Measurements from ENCODE around the gene CAPN8. TPM values are rescaled to one million over a fixed set of nuclear protein-coding genes. Genes with fewer than 3 reads are reported as not detected.

CAPN8 gene
- total RNA-seq, 4 donors from 2014 or later = 55.4 to 273 (median 91.6) TPM

DNA sequence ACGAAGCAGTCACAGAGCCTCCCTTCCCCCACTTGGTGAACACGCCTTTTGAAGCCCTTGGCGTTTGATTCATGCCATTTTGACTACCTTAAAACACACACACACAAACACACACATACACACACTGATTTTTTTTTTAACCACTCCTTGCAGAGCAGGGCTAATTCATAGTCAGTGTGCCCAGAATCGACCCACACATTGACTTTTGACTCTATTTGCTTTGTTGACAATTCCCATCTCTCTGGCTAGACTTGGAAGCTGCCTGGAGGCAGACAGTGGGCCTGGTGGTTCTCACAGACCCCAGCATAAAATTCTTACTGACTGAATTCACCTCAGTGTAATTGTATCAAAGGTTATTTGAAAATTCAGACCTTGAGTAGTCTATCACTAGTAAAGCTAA lies 30.3 kb downstream of the CAPN8 start:
- H3K4me3 ChIP-seq = no peak overlapping the region
- peaks cover 0 to 16% (median 5%) of the 10 kb centered on the region in 4 donors for H3K4me1 ChIP-seq
- H3K9me3 ChIP-seq = no peaks in the 10 kb centered on the region
- TF ChIP-seq POLR2A (IDR thresholded peaks at IDR 0.05) = no peak
- no peak for TF ChIP-seq EP300 (IDR thresholded peaks at IDR 0.05; ENCODE audit: low read depth)
- TF ChIP-seq, protein P1, sequence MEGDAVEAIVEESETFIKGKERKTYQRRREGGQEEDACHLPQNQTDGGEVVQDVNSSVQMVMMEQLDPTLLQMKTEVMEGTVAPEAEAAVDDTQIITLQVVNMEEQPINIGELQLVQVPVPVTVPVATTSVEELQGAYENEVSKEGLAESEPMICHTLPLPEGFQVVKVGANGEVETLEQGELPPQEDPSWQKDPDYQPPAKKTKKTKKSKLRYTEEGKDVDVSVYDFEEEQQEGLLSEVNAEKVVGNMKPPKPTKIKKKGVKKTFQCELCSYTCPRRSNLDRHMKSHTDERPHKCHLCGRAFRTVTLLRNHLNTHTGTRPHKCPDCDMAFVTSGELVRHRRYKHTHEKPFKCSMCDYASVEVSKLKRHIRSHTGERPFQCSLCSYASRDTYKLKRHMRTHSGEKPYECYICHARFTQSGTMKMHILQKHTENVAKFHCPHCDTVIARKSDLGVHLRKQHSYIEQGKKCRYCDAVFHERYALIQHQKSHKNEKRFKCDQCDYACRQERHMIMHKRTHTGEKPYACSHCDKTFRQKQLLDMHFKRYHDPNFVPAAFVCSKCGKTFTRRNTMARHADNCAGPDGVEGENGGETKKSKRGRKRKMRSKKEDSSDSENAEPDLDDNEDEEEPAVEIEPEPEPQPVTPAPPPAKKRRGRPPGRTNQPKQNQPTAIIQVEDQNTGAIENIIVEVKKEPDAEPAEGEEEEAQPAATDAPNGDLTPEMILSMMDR (IDR thresholded peaks at IDR 0.05) = no peak
- no peak for TF ChIP-seq POLR2AphosphoS5 (IDR thresholded peaks at IDR 0.05)
- peak overlapping the region in 2 of 4 donors; percentile 15 to 46 for H3K27ac ChIP-seq
- intact Hi-C loops (cut with DNase I; ENCODE audit: low total_unique reads) = no loop called here
- no peak for DNase-seq
- WGBS, 2 donors (ENCODE audit: low coverage in 1 of 2) = 51 to 59% methylated on average over 4 of the region's 4 CpGs
- H3K36me3 ChIP-seq = no peaks in the 10 kb centered on the region
- no peaks in the 10 kb centered on the region for H3K27me3 ChIP-seq
- in situ Hi-C loops (cut with MboI; ENCODE audit: low pct_ligation_motif_present in 1 of 4, low pct_unique_long_range_greater_than_20kb in 1 of 4, low sequenced_read_pairs in 3 of 4) = no loop called here

DNA sequence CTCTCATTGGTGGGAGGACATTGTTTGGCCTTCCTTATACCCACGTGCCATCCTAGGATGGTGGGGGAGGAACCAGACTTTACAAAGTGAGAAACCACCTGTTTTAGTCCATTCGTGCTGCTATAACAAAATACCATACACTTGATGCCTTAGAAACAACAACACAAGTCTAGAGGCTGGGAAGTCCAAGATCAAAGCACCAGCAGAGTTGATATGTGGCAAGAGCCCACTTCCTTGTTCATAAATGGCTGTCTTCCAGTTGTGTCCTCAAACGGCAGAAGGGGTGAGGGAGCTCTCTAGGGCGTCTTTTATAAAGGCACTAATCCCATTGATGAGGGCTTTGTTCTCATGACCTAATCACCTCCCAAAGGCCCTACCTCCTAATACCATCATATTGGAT lies 31.1 kb downstream of the CAPN8 start:
- no peak for DNase-seq
- H3K9me3 ChIP-seq = no peaks in the 10 kb centered on the region
- no peak for TF ChIP-seq EP300 (IDR thresholded peaks at IDR 0.05; ENCODE audit: low read depth)
- TF ChIP-seq, protein P1 (IDR thresholded peaks at IDR 0.05) = no peak
- TF ChIP-seq POLR2A (IDR thresholded peaks at IDR 0.05) = no peak
- TF ChIP-seq POLR2AphosphoS5 (IDR thresholded peaks at IDR 0.05) = no peak
- intact Hi-C loops (cut with DNase I; ENCODE audit: low total_unique reads) (no loop called here), in situ Hi-C loops (cut with MboI; ENCODE audit: low pct_ligation_motif_present in 1 of 4, low pct_unique_long_range_greater_than_20kb in 1 of 4, low sequenced_read_pairs in 3 of 4) (no loop called here)
- H3K4me3 ChIP-seq = no peak overlapping the region
- H3K27me3 ChIP-seq = no peaks in the 10 kb centered on the region
- no peaks in the 10 kb centered on the region for H3K36me3 ChIP-seq
- no peak overlapping the region for H3K27ac ChIP-seq
- H3K4me1 ChIP-seq = peaks cover 0 to 8% (median under 1%) of the 10 kb centered on the region in 4 donors
- WGBS, 2 donors (ENCODE audit: low coverage in 1 of 2) = 53 to 77% methylated on average over 2 to 4 of the region's 4 CpGs

DNA sequence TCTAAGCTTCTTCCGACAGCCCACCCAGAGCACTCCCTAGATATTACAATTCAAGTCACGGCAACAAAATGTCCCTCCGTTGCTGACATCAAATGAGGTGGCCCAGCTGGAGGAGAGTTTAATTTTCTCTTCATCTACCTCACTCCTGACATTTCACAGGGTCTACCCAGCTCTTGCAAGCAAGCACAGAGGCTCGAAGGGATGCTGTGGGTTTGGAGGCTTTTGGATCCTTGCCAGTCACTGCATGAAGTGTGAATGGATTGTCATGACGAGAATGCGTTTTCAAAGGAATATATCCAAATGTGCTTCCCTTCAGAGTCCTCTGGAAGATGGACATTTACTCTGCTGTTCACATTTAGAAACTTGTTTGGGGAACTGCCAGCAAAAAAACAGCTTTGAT lies 33.5 kb downstream of the CAPN8 start:
- intact Hi-C loops (cut with DNase I; ENCODE audit: low total_unique reads) = no loop called here
- Histone ChIP-seq H3K27me3 (no peaks in the 10 kb centered on the region), H3K36me3 (no peaks in the 10 kb centered on the region), H3K27ac (no peak overlapping the region), H3K4me1 (no peaks in the 10 kb centered on the region), H3K9me3 (no peaks in the 10 kb centered on the region), H3K4me3 (no peak overlapping the region)
- TF ChIP-seq POLR2AphosphoS5 (IDR thresholded peaks at IDR 0.05) (no peak), POLR2A (IDR thresholded peaks at IDR 0.05) (no peak), EP300 (IDR thresholded peaks at IDR 0.05; ENCODE audit: low read depth) (no peak)
- TF ChIP-seq, protein P1 (IDR thresholded peaks at IDR 0.05) = no peak
- in situ Hi-C loops (cut with MboI; ENCODE audit: low pct_ligation_motif_present in 1 of 4, low pct_unique_long_range_greater_than_20kb in 1 of 4, low sequenced_read_pairs in 3 of 4) = no loop called here
- WGBS, 2 donors (ENCODE audit: low coverage in 1 of 2) = 55% methylated on average over 6 of the region's 6 CpGs; no CpG with 5 or more reads in 1 of the 2 donors
- no peak for DNase-seq

DNA sequence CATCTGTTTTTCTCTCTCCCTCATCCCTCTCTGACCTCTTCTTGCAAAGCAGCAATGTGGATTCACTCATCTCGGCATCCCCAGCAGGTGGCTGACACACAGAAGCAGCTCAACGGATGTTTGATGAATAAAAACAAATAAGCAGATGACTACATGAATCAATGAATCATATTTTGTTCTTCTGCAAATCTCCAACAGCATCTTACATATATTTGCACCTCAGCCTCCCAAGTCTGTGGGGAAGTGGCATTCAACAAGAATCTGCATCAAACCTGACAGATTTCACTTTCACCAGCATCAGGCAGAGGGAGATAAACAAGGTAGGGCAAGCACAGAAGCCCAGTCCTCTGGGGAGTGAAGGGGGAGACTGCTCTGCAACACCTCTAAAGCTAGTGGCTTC lies 34.0 kb downstream of the CAPN8 start:
- H3K27ac ChIP-seq = no peak overlapping the region
- no peak for DNase-seq
- no peaks in the 10 kb centered on the region for H3K9me3 ChIP-seq
- in situ Hi-C loops (cut with MboI; ENCODE audit: low pct_ligation_motif_present in 1 of 4, low pct_unique_long_range_greater_than_20kb in 1 of 4, low sequenced_read_pairs in 3 of 4) = no loop called here
- no peak overlapping the region for H3K4me3 ChIP-seq
- intact Hi-C loops (cut with DNase I; ENCODE audit: low total_unique reads) = no loop called here
- H3K36me3 ChIP-seq = no peaks in the 10 kb centered on the region
- WGBS, 2 donors (ENCODE audit: low coverage in 1 of 2) = 25 to 35% methylated on average over 2 of the region's 2 CpGs
- H3K4me1 ChIP-seq = no peaks in the 10 kb centered on the region
- H3K27me3 ChIP-seq = no peaks in the 10 kb centered on the region
- no peak for TF ChIP-seq EP300 (IDR thresholded peaks at IDR 0.05; ENCODE audit: low read depth)
- no peak for TF ChIP-seq POLR2AphosphoS5 (IDR thresholded peaks at IDR 0.05)
- TF ChIP-seq POLR2A (IDR thresholded peaks at IDR 0.05) = no peak

DNA sequence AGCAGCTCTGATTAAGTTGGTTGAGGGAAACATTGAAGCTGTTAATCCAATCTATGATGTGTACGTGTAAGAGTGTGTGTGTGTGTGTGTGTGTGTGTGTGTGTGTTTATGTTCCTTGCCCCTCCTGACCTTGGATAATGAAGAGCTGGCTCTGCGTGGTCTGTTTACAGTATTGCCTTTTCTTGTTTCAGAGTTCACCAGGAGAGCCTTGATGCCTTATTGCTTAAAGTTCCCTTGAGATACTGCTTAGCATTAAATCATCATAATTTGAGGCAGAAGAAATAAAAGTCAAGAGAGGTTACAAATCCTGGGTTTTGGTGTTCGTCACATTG lies 36.4 kb downstream of the CAPN8 start:
- no peaks in the 10 kb centered on the region for H3K4me1 ChIP-seq
- no peaks in the 10 kb centered on the region for H3K36me3 ChIP-seq
- WGBS, 2 donors (ENCODE audit: low coverage in 1 of 2) = 37 to 56% methylated on average over 3 of the region's 3 CpGs
- no peak overlapping the region for H3K27ac ChIP-seq
- intact Hi-C loops (cut with DNase I; ENCODE audit: low total_unique reads) = no loop called here
- no peak for DNase-seq
- no peaks in the 10 kb centered on the region for H3K9me3 ChIP-seq
- no peak overlapping the region for H3K4me3 ChIP-seq
- in situ Hi-C loops (cut with MboI; ENCODE audit: low pct_ligation_motif_present in 1 of 4, low pct_unique_long_range_greater_than_20kb in 1 of 4, low sequenced_read_pairs in 3 of 4) = no loop called here
- TF ChIP-seq, protein P1 (IDR thresholded peaks at IDR 0.05) = no peak
- TF ChIP-seq POLR2AphosphoS5 (IDR thresholded peaks at IDR 0.05) = no peak
- no peak for TF ChIP-seq EP300 (IDR thresholded peaks at IDR 0.05; ENCODE audit: low read depth)
- TF ChIP-seq POLR2A (IDR thresholded peaks at IDR 0.05) = no peak
- H3K27me3 ChIP-seq = no peaks in the 10 kb centered on the region

Data from transverse colon (tissue), 4 donors.